HG02588 (cell line): ENCODE data around the gene RXFP2.

Experiments
- ATAC-seq: cut with Tn5 transposase; IDR thresholded peaks from one replicate; pipeline ENCODE4 v1.9.1; 2021; ENCODE audit warnings: mild to moderate bottlenecking, moderate library complexity; ENCODE audit not compliant: unreplicated experiment

RXFP2 gene

GRCh38 chr13:31765138-31765785 is 25.9 kb downstream of the RXFP2 start:
- ATAC-seq = no peak

- no peak for ATAC-seq
These were observed 28.0 kb downstream of the RXFP2 start for GRCh38 chr13:31767175-31767900.

- no peak for ATAC-seq
These were observed 29.0 kb downstream of the RXFP2 start for GRCh38 chr13:31768351-31768750.

- ATAC-seq = no peak
These were observed 30.2 kb downstream of the RXFP2 start for GRCh38 chr13:31769575-31769974.

GRCh38 chr13:31772231-31772630 is 32.9 kb downstream of the RXFP2 start:
- no peak for ATAC-seq

GRCh38 chr13:31773538-31773937 is 34.2 kb downstream of the RXFP2 start:
- ATAC-seq = no peak

GRCh38 chr13:31774186-31774750 is 34.9 kb downstream of the RXFP2 start:
- no peak for ATAC-seq

GRCh38 chr13:31775148-31775547 is 35.8 kb downstream of the RXFP2 start:
- ATAC-seq = no peak

- no peak for ATAC-seq
These were observed 36.4 kb downstream of the RXFP2 start for GRCh38 chr13:31775686-31776085.

GRCh38 chr13:31781064-31781463 is 41.7 kb downstream of the RXFP2 start:
- ATAC-seq = no peak

GRCh38 chr13:31786011-31786410 is 46.7 kb downstream of the RXFP2 start:
- ATAC-seq = no peak

- no peak for ATAC-seq
These were observed 51.7 kb downstream of the RXFP2 start for GRCh38 chr13:31790992-31791391.

- ATAC-seq = no peak
These were observed 53.9 kb downstream of the RXFP2 start for GRCh38 chr13:31793246-31793645.

- ATAC-seq = no peak
These were observed 55.1 kb downstream of the RXFP2 start for GRCh38 chr13:31794452-31794851.

GRCh38 chr13:31797154-31797775 is 57.9 kb downstream of the RXFP2 start:
- no peak for ATAC-seq

- ATAC-seq = no peak
These were observed 58.9 kb downstream of the RXFP2 start for GRCh38 chr13:31798189-31798588.

GRCh38 chr13:31801088-31801487 is 61.8 kb downstream of the RXFP2 start:
- ATAC-seq = no peak

GRCh38 chr13:31803311-31803710 is 64.0 kb downstream of the RXFP2 start:
- ATAC-seq = no peak

- no peak for ATAC-seq
These were observed 66.5 kb downstream of the RXFP2 start for GRCh38 chr13:31805841-31806240.

- no peak for ATAC-seq
These were observed 67.8 kb downstream of the RXFP2 start for GRCh38 chr13:31807090-31807541.

GRCh38 chr13:31814536-31814935 is 75.2 kb downstream of the RXFP2 start:
- no peak for ATAC-seq
